HL-60 (cell line): ENCODE measurements around the gene TIMP3.

ENCODE experiments used
- CTCF ChIP-seq: IDR thresholded peaks from one replicate; pipeline ENCODE4 v1.5.1; 2011; ENCODE audit warnings: low read length, control low read depth, inconsistent platforms; ENCODE audit not compliant: insufficient read depth
- GABPA ChIP-seq: IDR thresholded peaks from 2 replicates; pipeline ENCODE4 v1.6.1; 2012; ENCODE audit warnings: low read depth
- POLR2AphosphoS5 ChIP-seq: IDR thresholded peaks from 2 replicates; pipeline ENCODE4 v1.6.1; 2012; ENCODE audit warnings: low read depth
- REST ChIP-seq: IDR thresholded peaks from 2 replicates; pipeline ENCODE4 v1.6.1; 2012; ENCODE audit warnings: low read depth; ENCODE audit not compliant: insufficient replicate concordance
- SPI1 ChIP-seq: IDR thresholded peaks from 2 replicates; pipeline ENCODE4 v1.6.1; 2012; ENCODE audit warnings: low read depth, mild to moderate bottlenecking, borderline replicate concordance

GRCh38 chr22:32788904-32789624 is 12.4 kb upstream of the TIMP3 start:
- TF ChIP-seq GABPA (no peak), REST (no peak), POLR2AphosphoS5 (no peak), CTCF (no peak), SPI1 (no peak)
